ENCODE measurements around the gene TOR1AIP2. TPM values are rescaled to one million over a fixed set of nuclear protein-coding genes. Genes with fewer than 3 reads are reported as not detected.
"Not testable (repeated sequence)": the region's sequence is repeated elsewhere in the genome, so short reads cannot be mapped to it uniquely, and the experiment has no call there.

TOR1AIP2 gene
- polyA plus RNA-seq, 4 donors: 27.8 to 36.0 (median 31.6) TPM

GRCh38 chr1:179809506-179810366, 67.9 kb downstream of the TOR1AIP2 start:
- peak; percentile 57 to 72 (median 64) for DNase-seq (ENCODE audit: low read depth in 4 of 4, low spot score in 3 of 4)

- DNase-seq (ENCODE audit: low read depth in 4 of 4, low spot score in 3 of 4): no peak
Observed at GRCh38 chr1:179808503-179808902, 69.1 kb downstream of the TOR1AIP2 start.

- no peak for DNase-seq (ENCODE audit: low read depth in 4 of 4, low spot score in 3 of 4)
Observed at GRCh38 chr1:179807691-179808485, 69.7 kb downstream of the TOR1AIP2 start.

GRCh38 chr1:179807291-179807690, 70.3 kb downstream of the TOR1AIP2 start:
- DNase-seq (ENCODE audit: low read depth in 4 of 4, low spot score in 3 of 4): no peak

- no peak for DNase-seq (ENCODE audit: low read depth in 4 of 4, low spot score in 3 of 4)
Observed at GRCh38 chr1:179806333-179806732, 71.3 kb downstream of the TOR1AIP2 start.

GRCh38 chr1:179805291-179806195, 72.1 kb downstream of the TOR1AIP2 start:
- DNase-seq (ENCODE audit: low read depth in 4 of 4, low spot score in 3 of 4): no peak

- DNase-seq (ENCODE audit: low read depth in 4 of 4, low spot score in 3 of 4): not testable (repeated sequence)
Observed at GRCh38 chr1:179804417-179804816, 73.2 kb downstream of the TOR1AIP2 start.

GRCh38 chr1:179803918-179804317, 73.7 kb downstream of the TOR1AIP2 start:
- DNase-seq (ENCODE audit: low read depth in 4 of 4, low spot score in 3 of 4): no peak

GRCh38 chr1:179803104-179803503, 74.5 kb downstream of the TOR1AIP2 start:
- DNase-seq (ENCODE audit: low read depth in 4 of 4, low spot score in 3 of 4): no peak

GRCh38 chr1:179800481-179800880, 77.1 kb downstream of the TOR1AIP2 start:
- no peak for DNase-seq (ENCODE audit: low read depth in 4 of 4, low spot score in 3 of 4)

GRCh38 chr1:179798864-179799516, 78.6 kb downstream of the TOR1AIP2 start:
- no peak for DNase-seq (ENCODE audit: low read depth in 4 of 4, low spot score in 3 of 4)

- DNase-seq (ENCODE audit: low read depth in 4 of 4, low spot score in 3 of 4): no peak
Observed at GRCh38 chr1:179798213-179798863, 79.3 kb downstream of the TOR1AIP2 start.

- no peak for DNase-seq (ENCODE audit: low read depth in 4 of 4, low spot score in 3 of 4)
Observed at GRCh38 chr1:179794669-179795068, 82.9 kb downstream of the TOR1AIP2 start.

- DNase-seq (ENCODE audit: low read depth in 4 of 4, low spot score in 3 of 4): no peak
Observed at GRCh38 chr1:179794146-179794545, 83.5 kb downstream of the TOR1AIP2 start.

GRCh38 chr1:179793281-179793680, 84.3 kb downstream of the TOR1AIP2 start:
- no peak for DNase-seq (ENCODE audit: low read depth in 4 of 4, low spot score in 3 of 4)
